Trophoblast cell (in vitro differentiated cells and primary cell): ENCODE results near the gene MITF.

ENCODE experiments used
- DNase-seq, 2 donors: peaks; one replicate each; pipeline ENCODE4 v3.0.0-alpha.2; 2016
- H2AFZ ChIP-seq: 2 replicates; pipeline ENCODE4 v1.6.1; 2013; ENCODE audit warnings: low read length, moderate library complexity, mild to moderate bottlenecking; ENCODE audit not compliant: insufficient read depth, poor library complexity
- H2AK5ac ChIP-seq: 2 replicates; pipeline ENCODE4 v1.6.1; 2013; ENCODE audit warnings: mild to moderate bottlenecking, low read length
- H2BK120ac ChIP-seq: 2 replicates; pipeline ENCODE4 v1.6.1; 2013; ENCODE audit warnings: low read length, mild to moderate bottlenecking, moderate library complexity; ENCODE audit not compliant: insufficient read depth, poor library complexity
- H2BK12ac ChIP-seq: 2 replicates; pipeline ENCODE4 v1.6.1; 2013; ENCODE audit warnings: mild to moderate bottlenecking, low read length, moderate library complexity
- H2BK5ac ChIP-seq: 2 replicates; pipeline ENCODE4 v1.6.1; 2013; ENCODE audit warnings: low read length, low read depth, moderate library complexity, mild to moderate bottlenecking; ENCODE audit not compliant: poor library complexity
- H3K14ac ChIP-seq: 2 replicates; pipeline ENCODE4 v1.6.1; 2013; ENCODE audit warnings: mild to moderate bottlenecking, low read length
- H3K18ac ChIP-seq: 2 replicates; pipeline ENCODE4 v1.6.1; 2013; ENCODE audit warnings: mild to moderate bottlenecking, low read length
- H3K23ac ChIP-seq: 2 replicates; pipeline ENCODE4 v1.6.1; 2013; ENCODE audit warnings: low read length
- H3K27ac ChIP-seq: 2 replicates; pipeline ENCODE4 v1.5.1; 2013; ENCODE audit warnings: low read depth, mild to moderate bottlenecking, inconsistent platforms, low read length, moderate library complexity
- H3K27me3 ChIP-seq: 2 replicates; pipeline ENCODE4 v1.6.1; 2013; ENCODE audit warnings: inconsistent platforms, mild to moderate bottlenecking, low read length, moderate library complexity; ENCODE audit not compliant: insufficient read depth
- H3K36me3 ChIP-seq, 2 experiments: 1 replicate in 1 of 2; 2 replicates in 1 of 2; pipeline ENCODE4 v1.6.1; 2013; ENCODE audit warnings: low read length in 2 of 2, mild to moderate bottlenecking in 2 of 2, moderate library complexity in 1 of 2; ENCODE audit not compliant: insufficient read depth in 2 of 2, control insufficient read depth in 1 of 2
- H3K4ac ChIP-seq: 2 replicates; pipeline ENCODE4 v1.6.1; 2013; ENCODE audit warnings: low read depth, mild to moderate bottlenecking, low read length, moderate library complexity
- H3K4me1 ChIP-seq, 2 experiments: 1 replicate in 1 of 2; 2 replicates in 1 of 2; pipeline ENCODE4 v1.6.1; 2013; ENCODE audit warnings: low read length in 2 of 2, mild to moderate bottlenecking in 2 of 2, moderate library complexity in 1 of 2; ENCODE audit not compliant: insufficient read depth in 2 of 2, control insufficient read depth in 1 of 2
- H3K4me2 ChIP-seq: 2 replicates; pipeline ENCODE4 v1.6.1; 2013; ENCODE audit warnings: inconsistent platforms, mild to moderate bottlenecking, low read length, moderate library complexity
- H3K4me3 ChIP-seq: 2 replicates; pipeline ENCODE4 v1.5.1; 2013; ENCODE audit warnings: mild to moderate bottlenecking, low read depth, low read length, inconsistent platforms
- H3K79me1 ChIP-seq: one replicate; pipeline ENCODE4 v1.6.1; 2013; ENCODE audit warnings: low read length
- H3K79me2 ChIP-seq: 2 replicates; pipeline ENCODE4 v1.6.1; 2013; ENCODE audit warnings: low read length, mild to moderate bottlenecking; ENCODE audit not compliant: control insufficient read depth, insufficient read depth, poor library complexity
- H3K9ac ChIP-seq: 2 replicates; pipeline ENCODE4 v1.6.1; 2013; ENCODE audit warnings: mild to moderate bottlenecking, low read length
- H3K9me3 ChIP-seq: 2 replicates; pipeline ENCODE4 v1.6.1; 2013; ENCODE audit warnings: low read depth, mild to moderate bottlenecking, control low read depth, inconsistent platforms, low read length; ENCODE audit not compliant: insufficient read depth
- H4K12ac ChIP-seq: 2 replicates; pipeline ENCODE4 v1.6.1; 2013; ENCODE audit warnings: low read depth, mild to moderate bottlenecking, low read length, moderate library complexity
- H4K8ac ChIP-seq: 2 replicates; pipeline ENCODE4 v1.6.1; 2013; ENCODE audit warnings: low read depth, mild to moderate bottlenecking, low read length, moderate library complexity
- H4K91ac ChIP-seq: one replicate; pipeline ENCODE4 v1.6.1; 2013; ENCODE audit warnings: low read depth, mild to moderate bottlenecking, low read length, moderate library complexity
- WGBS: extraction: QIAGEN DNeasy Blood & Tissue Kit; methylation state at CpG from one replicate; pipeline ENCODE4 v1.1.7; 2013; ENCODE audit warnings: missing lambda C conversion rate; ENCODE audit not compliant: insufficient read length, insufficient coverage; ENCODE audit errors: extremely low coverage; 5-methylcytosine and 5-hydroxymethylcytosine counted together

Gene MITF

DNA sequence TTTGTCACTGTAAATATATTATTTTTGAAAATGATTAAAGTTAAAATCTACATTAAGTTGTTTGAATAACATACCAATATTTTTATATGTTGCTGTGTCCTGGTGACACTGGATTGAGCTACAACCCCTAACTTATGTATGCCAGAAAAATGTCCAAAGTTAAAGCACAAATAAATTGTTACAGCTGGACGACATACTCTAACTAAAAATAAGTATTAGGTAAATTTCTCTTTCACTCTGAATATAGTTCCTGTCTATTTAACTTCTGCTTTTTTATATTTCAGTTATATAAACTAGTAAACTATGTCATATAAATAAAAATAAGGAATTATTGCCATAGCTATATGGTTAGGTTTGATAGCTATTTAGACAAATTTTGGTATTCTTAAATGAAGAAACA lies 141.8 kb downstream of the MITF start:
- H3K18ac ChIP-seq = no peak overlapping the region
- H2BK120ac ChIP-seq = no peak overlapping the region
- no peak overlapping the region for H3K4me2 ChIP-seq
- DNase-seq = no peak
- no peaks in the 10 kb centered on the region for H3K79me2 ChIP-seq
- H3K4ac ChIP-seq = no peak overlapping the region
- no peak overlapping the region for H4K12ac ChIP-seq
- no CpG with 5 or more reads among the region's 1 CpG for WGBS
- no peaks in the 10 kb centered on the region for H3K27me3 ChIP-seq
- H2AK5ac ChIP-seq = no peak overlapping the region
- H3K23ac ChIP-seq = no peak overlapping the region
- no peak overlapping the region for H2BK5ac ChIP-seq
- no peak overlapping the region for H4K8ac ChIP-seq
- no peak overlapping the region for H2AFZ ChIP-seq
- H3K4me1 ChIP-seq = no peaks in the 10 kb centered on the region
- no peaks in the 10 kb centered on the region for H3K36me3 ChIP-seq
- no peak overlapping the region for H3K4me3 ChIP-seq
- H4K91ac ChIP-seq = no peak overlapping the region
- no peak overlapping the region for H3K27ac ChIP-seq
- no peaks in the 10 kb centered on the region for H3K9me3 ChIP-seq
- H3K79me1 ChIP-seq = no peaks in the 10 kb centered on the region
- H3K14ac ChIP-seq = no peak overlapping the region
- no peak overlapping the region for H2BK12ac ChIP-seq
- H3K9ac ChIP-seq = no peak overlapping the region

DNA sequence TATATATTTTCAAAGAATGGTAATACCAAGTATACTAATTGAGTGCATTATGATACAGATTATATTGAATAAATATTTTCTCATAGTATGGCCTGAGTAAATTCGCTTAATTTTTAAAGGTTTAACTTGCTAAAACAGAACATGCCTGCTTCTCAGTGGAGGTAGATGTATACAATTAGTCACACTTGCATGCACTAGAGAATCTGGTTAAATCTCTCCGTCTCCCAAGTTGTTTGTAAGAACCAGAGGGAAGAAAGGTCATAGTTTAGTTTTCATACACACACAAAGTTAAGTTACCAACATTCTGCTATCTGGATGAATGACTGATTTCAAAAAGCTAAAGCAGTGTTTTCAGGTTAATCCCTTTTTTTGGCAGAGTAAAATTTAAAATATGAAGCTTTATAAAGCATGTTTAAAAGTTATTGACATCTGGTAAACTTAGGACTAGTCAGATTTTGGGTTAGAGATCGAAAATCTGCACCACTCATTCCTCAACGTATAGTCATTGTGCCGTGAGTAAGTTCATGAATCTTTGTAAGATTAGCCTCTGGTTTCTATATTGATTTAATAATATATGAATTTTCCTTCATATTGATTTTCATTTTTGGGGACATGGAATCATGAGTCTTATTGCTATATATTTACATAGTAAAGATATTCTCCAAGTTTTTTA lies 142.6 kb downstream of the MITF start:
- no peak overlapping the region for H2AK5ac ChIP-seq
- no peak for DNase-seq
- H3K4me3 ChIP-seq = no peak overlapping the region
- H2AFZ ChIP-seq = no peak overlapping the region
- H3K27ac ChIP-seq = no peak overlapping the region
- no peaks in the 10 kb centered on the region for H3K27me3 ChIP-seq
- H4K8ac ChIP-seq = no peak overlapping the region
- H2BK12ac ChIP-seq = no peak overlapping the region
- no peak overlapping the region for H3K9ac ChIP-seq
- H3K18ac ChIP-seq = no peak overlapping the region
- H3K36me3 ChIP-seq = no peaks in the 10 kb centered on the region
- H3K14ac ChIP-seq = no peak overlapping the region
- no peak overlapping the region for H3K23ac ChIP-seq
- H4K91ac ChIP-seq = no peak overlapping the region
- no peak overlapping the region for H2BK120ac ChIP-seq
- H3K4me2 ChIP-seq = no peak overlapping the region
- H3K4me1 ChIP-seq = no peaks in the 10 kb centered on the region
- no peak overlapping the region for H2BK5ac ChIP-seq
- no CpG with 5 or more reads among the region's 5 CpGs for WGBS
- no peaks in the 10 kb centered on the region for H3K9me3 ChIP-seq
- no peak overlapping the region for H3K4ac ChIP-seq
- no peak overlapping the region for H4K12ac ChIP-seq
- no peaks in the 10 kb centered on the region for H3K79me1 ChIP-seq
- no peaks in the 10 kb centered on the region for H3K79me2 ChIP-seq

DNA sequence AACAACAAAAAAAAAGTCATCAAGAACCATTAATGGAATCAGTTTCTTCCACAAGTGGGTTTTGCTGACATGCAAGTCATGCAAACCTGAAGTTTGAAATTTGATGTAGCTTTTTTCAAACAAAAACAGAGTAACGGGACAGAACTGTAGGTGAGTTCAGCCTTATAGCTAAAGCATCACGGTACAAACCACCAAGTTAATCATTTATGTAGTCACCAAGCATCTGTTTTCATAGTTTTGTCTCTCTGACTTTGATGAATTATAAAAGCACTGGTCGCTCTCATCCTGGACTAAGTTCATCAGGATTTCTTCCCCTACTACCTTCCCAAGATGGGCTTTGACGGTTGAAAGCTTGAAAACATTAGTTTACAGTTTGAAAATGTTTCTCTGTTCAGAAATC lies 143.3 kb downstream of the MITF start:
- no peak overlapping the region for H4K91ac ChIP-seq
- no peak overlapping the region for H3K9ac ChIP-seq
- no peak overlapping the region for H3K14ac ChIP-seq
- H2BK120ac ChIP-seq = no peak overlapping the region
- no peaks in the 10 kb centered on the region for H3K79me1 ChIP-seq
- no peak for DNase-seq
- no peaks in the 10 kb centered on the region for H3K9me3 ChIP-seq
- H2AFZ ChIP-seq = no peak overlapping the region
- no peak overlapping the region for H3K18ac ChIP-seq
- no peaks in the 10 kb centered on the region for H3K27me3 ChIP-seq
- no CpG with 5 or more reads among the region's 4 CpGs for WGBS
- no peak overlapping the region for H2BK5ac ChIP-seq
- no peaks in the 10 kb centered on the region for H3K4me1 ChIP-seq
- no peak overlapping the region for H2BK12ac ChIP-seq
- no peak overlapping the region for H3K4me3 ChIP-seq
- H2AK5ac ChIP-seq = no peak overlapping the region
- H4K8ac ChIP-seq = no peak overlapping the region
- no peaks in the 10 kb centered on the region for H3K79me2 ChIP-seq
- no peak overlapping the region for H3K23ac ChIP-seq
- H3K4ac ChIP-seq = no peak overlapping the region
- no peak overlapping the region for H3K4me2 ChIP-seq
- no peak overlapping the region for H3K27ac ChIP-seq
- H3K36me3 ChIP-seq = no peaks in the 10 kb centered on the region
- no peak overlapping the region for H4K12ac ChIP-seq

DNA sequence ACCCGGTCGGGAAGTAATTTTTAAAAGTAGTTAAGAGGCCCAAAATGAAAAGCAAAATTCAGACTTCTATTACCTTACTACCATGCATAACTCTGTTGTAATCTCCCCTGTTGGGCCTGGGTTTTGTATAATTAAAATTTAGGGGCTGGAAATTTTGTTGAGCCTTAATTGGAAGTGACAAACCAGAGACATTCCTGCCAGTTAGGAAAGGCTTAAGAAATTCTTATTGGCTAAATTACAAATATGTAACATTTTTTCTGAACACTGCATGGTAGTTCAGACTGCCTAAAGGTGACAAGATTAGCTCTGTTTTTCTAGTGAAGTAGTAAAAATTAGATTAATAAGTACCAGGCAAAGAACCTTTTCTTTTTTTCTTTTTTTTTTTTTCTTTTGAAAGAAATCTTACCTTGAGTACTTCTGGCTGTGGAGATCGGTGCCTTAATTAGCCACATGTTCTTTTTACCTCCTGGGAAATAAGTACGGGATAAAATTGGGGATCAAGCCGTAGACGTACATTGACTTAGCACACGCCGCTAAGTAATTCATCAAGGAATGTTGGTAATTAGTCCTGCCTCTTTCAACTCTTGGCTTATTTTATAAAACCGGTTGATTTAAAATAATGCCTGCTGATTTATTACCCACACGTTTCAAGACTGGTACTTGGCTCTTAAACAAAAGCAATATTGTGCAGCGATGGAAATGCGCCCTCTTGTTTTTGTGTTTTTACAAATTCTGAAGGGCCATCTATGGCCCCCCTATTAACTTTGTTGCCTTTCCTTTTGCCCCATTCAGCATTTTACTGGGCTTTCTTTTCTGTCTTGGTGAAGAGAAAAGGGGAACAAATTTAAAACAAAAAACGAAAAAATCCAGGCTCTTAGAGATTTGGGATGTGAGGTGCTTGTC lies 149.0 kb downstream of the MITF start:
- Histone ChIP-seq H2AK5ac (no peak overlapping the region), H2AFZ (no peak overlapping the region), H3K79me2 (no peaks in the 10 kb centered on the region), H3K4ac (no peak overlapping the region), H4K91ac (no peak overlapping the region), H4K12ac (no peak overlapping the region), H3K4me1 (no peaks in the 10 kb centered on the region), H3K4me2 (no peak overlapping the region), H2BK5ac (no peak overlapping the region), H4K8ac (no peak overlapping the region), H3K27me3 (no peaks in the 10 kb centered on the region), H3K4me3 (no peak overlapping the region), H3K79me1 (no peaks in the 10 kb centered on the region), H3K9me3 (no peaks in the 10 kb centered on the region), H2BK120ac (no peak overlapping the region), H3K9ac (no peak overlapping the region), H3K14ac (no peak overlapping the region), H3K36me3 (no peaks in the 10 kb centered on the region), H3K18ac (no peak overlapping the region), H3K27ac (no peak overlapping the region), H2BK12ac (no peak overlapping the region), H3K23ac (no peak overlapping the region)
- DNase-seq = no peak
- no CpG with 5 or more reads among the region's 13 CpGs for WGBS
